H1 (cell line): Measurements from ENCODE around the gene RNASE13. TPM values are rescaled to one million over a fixed set of nuclear protein-coding genes. Genes with fewer than 3 reads are reported as not detected.

Source experiments
- CTCF ChIA-PET: fragments of 300-600 bp; sonication (Branson Sonifier 250); formaldehyde crosslinking; loops from one replicate; lab custom pipeline; 2021; ENCODE audit not compliant: partially characterized antibody; lab: Charles Lee
- POLR2A ChIA-PET: fragments of 300-600 bp; sonication (Branson Sonifier 250); formaldehyde crosslinking; loops from one replicate; lab custom pipeline; 2021; ENCODE audit warnings: inconsistent platforms; ENCODE audit not compliant: partially characterized antibody; lab: Charles Lee
- DNase-seq, 2 experiments: peaks; one replicate each; pipeline versions ENCODE4 v3.0.0 to v3.0.0-alpha.2; 2010 to 2022; ENCODE audit warnings: low spot score in 2 of 2, low read depth in 1 of 2, mixed read lengths in 1 of 2
- FAIRE-seq: peaks from 2 replicates; lab custom pipeline; 2011; peaks lifted over from hg19 to GRCh38; lab: Jason Lieb, UNC
- H2AFZ ChIP-seq: 2 replicates; pipeline ENCODE4 v1.8.1; 2012; ENCODE audit warnings: low read length, inconsistent platforms
- H2AK5ac ChIP-seq: 2 replicates; pipeline ENCODE4 v1.6.1; 2013; ENCODE audit warnings: low read depth, low read length
- H2BK120ac ChIP-seq: replicated peaks from 2 replicates; pipeline ENCODE3; 2013; ENCODE audit warnings: low read depth, low read length, inconsistent platforms
- H2BK12ac ChIP-seq: 2 replicates; pipeline ENCODE4 v1.6.1; 2013; ENCODE audit warnings: low read depth, low read length
- H2BK15ac ChIP-seq: 2 replicates; pipeline ENCODE4 v1.6.1; 2013; ENCODE audit warnings: low read length
- H2BK20ac ChIP-seq: 2 replicates; pipeline ENCODE4 v1.6.1; 2013; ENCODE audit warnings: low read length
- H2BK5ac ChIP-seq: 2 replicates; pipeline ENCODE4 v1.6.1; 2013; ENCODE audit warnings: low read depth, low read length
- H3K14ac ChIP-seq: 2 replicates; pipeline ENCODE4 v1.6.1; 2013; ENCODE audit warnings: inconsistent platforms; ENCODE audit not compliant: insufficient read length
- H3K18ac ChIP-seq: 2 replicates; pipeline ENCODE4 v1.6.1; 2013; ENCODE audit warnings: low read length; ENCODE audit errors: extremely low read depth
- H3K23ac ChIP-seq: 2 replicates; pipeline ENCODE4 v1.6.1; 2013; ENCODE audit warnings: inconsistent platforms; ENCODE audit not compliant: insufficient read length
- H3K23me2 ChIP-seq: 2 replicates; pipeline ENCODE4 v1.6.1; 2013; ENCODE audit warnings: low read depth, low read length
- H3K27ac ChIP-seq: 2 replicates; pipeline ENCODE4 v1.6.1; 2011; ENCODE audit warnings: low read depth, low read length, inconsistent platforms
- H3K27me3 ChIP-seq, 4 experiments: replicated peaks in 1 of 4; 1 replicate in 1 of 4; 2 replicates in 3 of 4; pipeline versions ENCODE4 v1.6.1 to v1.8.1; 2011 to 2013; ENCODE audit warnings: low read length in 3 of 4, mild to moderate bottlenecking in 3 of 4, inconsistent platforms in 2 of 4, mixed read lengths in 2 of 4, moderate library complexity in 1 of 4; ENCODE audit not compliant: control insufficient read depth in 3 of 4, insufficient read depth in 3 of 4; ENCODE audit errors: extremely low read depth in 1 of 4
- H3K36me3 ChIP-seq, 4 experiments: 2 replicates each; pipeline versions ENCODE4 v1.6.1 to v1.8.1; 2011 to 2013; ENCODE audit warnings: mild to moderate bottlenecking in 4 of 4, low read length in 3 of 4, moderate library complexity in 2 of 4, control low read depth in 1 of 4, inconsistent platforms in 1 of 4; ENCODE audit not compliant: insufficient read depth in 4 of 4, control insufficient read depth in 2 of 4
- H3K4ac ChIP-seq: replicated peaks from 2 replicates; pipeline ENCODE3; 2013; ENCODE audit warnings: low read length, low read depth, mixed read lengths, inconsistent platforms; ENCODE audit not compliant: insufficient read length
- H3K4me1 ChIP-seq, 4 experiments: replicated peaks in 1 of 4; 1 replicate in 1 of 4; 2 replicates in 3 of 4; pipeline versions ENCODE4 v1.6.1 to v1.8.1; 2011 to 2013; ENCODE audit warnings: low read length in 3 of 4, inconsistent platforms in 2 of 4, mixed read lengths in 1 of 4; ENCODE audit not compliant: insufficient read depth in 4 of 4, control insufficient read depth in 3 of 4
- H3K4me2 ChIP-seq, 2 experiments: 2 replicates each; pipeline versions ENCODE4 v1.6.1 to v1.8.1; 2011 to 2013; ENCODE audit warnings: low read depth in 2 of 2, low read length in 2 of 2, control low read depth in 1 of 2, inconsistent platforms in 1 of 2, mild to moderate bottlenecking in 1 of 2; ENCODE audit not compliant: insufficient read depth in 1 of 2
- H3K4me3 ChIP-seq, 4 experiments: fragments of 200-600, 300-600 bp in 1 of 4; sonication (generic), shearing (Covaris generic), sonication (Bioruptor Twin) in 1 of 4; 2 replicates each; pipeline versions ENCODE4 v1.5.1 to v1.8.1; 2011 to 2016; ENCODE audit warnings: low read length in 4 of 4, low read depth in 3 of 4, control low read depth in 2 of 4, inconsistent platforms in 2 of 4, mild to moderate bottlenecking in 2 of 4, mixed read lengths in 1 of 4, moderate library complexity in 1 of 4; ENCODE audit not compliant: insufficient read depth in 2 of 4; ENCODE audit errors: extremely low read depth in 1 of 4
- H3K56ac ChIP-seq: replicated peaks from 2 replicates; pipeline ENCODE3; 2013; ENCODE audit warnings: low read depth, mild to moderate bottlenecking, mixed read lengths, low read length, inconsistent platforms; ENCODE audit not compliant: insufficient read length
- H3K79me1 ChIP-seq: 2 replicates; pipeline ENCODE4 v1.6.1; 2013; ENCODE audit warnings: low read depth, low read length, control low read depth
- H3K79me2 ChIP-seq, 2 experiments: 2 replicates each; pipeline versions ENCODE4 v1.6.1 to v1.8.1; 2012 to 2013; ENCODE audit warnings: low read length in 2 of 2, mild to moderate bottlenecking in 2 of 2, inconsistent platforms in 1 of 2; ENCODE audit not compliant: insufficient read depth in 2 of 2, control insufficient read depth in 1 of 2
- H3K9ac ChIP-seq, 4 experiments: replicated peaks in 1 of 4; 1 replicate in 1 of 4; 2 replicates in 3 of 4; pipeline versions ENCODE4 v1.6.1 to v1.8.1; 2011 to 2013; ENCODE audit warnings: low read depth in 3 of 4, low read length in 3 of 4, control low read depth in 2 of 4, mild to moderate bottlenecking in 2 of 4, moderate library complexity in 2 of 4, inconsistent platforms in 1 of 4; ENCODE audit errors: extremely low read depth in 1 of 4
- H3K9me3 ChIP-seq, 2 experiments: 2 replicates each; pipeline versions ENCODE4 v1.6.1 to v1.8.1; 2012 to 2013; ENCODE audit warnings: mild to moderate bottlenecking in 2 of 2, moderate library complexity in 2 of 2, control low read depth in 1 of 2, inconsistent platforms in 1 of 2, low read depth in 1 of 2, low read length in 1 of 2, mixed read lengths in 1 of 2; ENCODE audit not compliant: insufficient read depth in 2 of 2
- H4K20me1 ChIP-seq, 2 experiments: replicated peaks in 1 of 2; 2 replicates each; pipeline versions ENCODE3 to v1.8.1; 2011 to 2013; ENCODE audit warnings: inconsistent platforms in 2 of 2, low read length in 2 of 2, mild to moderate bottlenecking in 1 of 2; ENCODE audit not compliant: insufficient read depth in 2 of 2, control insufficient read depth in 1 of 2
- H4K5ac ChIP-seq: 2 replicates; pipeline ENCODE4 v1.6.1; 2013; ENCODE audit warnings: low read length, low read depth, mixed read lengths, inconsistent platforms; ENCODE audit not compliant: insufficient read length
- H4K8ac ChIP-seq: 2 replicates; pipeline ENCODE4 v1.8.0; 2013; ENCODE audit warnings: mild to moderate bottlenecking, moderate library complexity, low read length, inconsistent platforms; ENCODE audit not compliant: insufficient read depth; ENCODE audit errors: extremely low read depth
- H4K91ac ChIP-seq: replicated peaks from 2 replicates; pipeline ENCODE3; 2013; ENCODE audit warnings: low read length, mixed read lengths, inconsistent platforms; ENCODE audit not compliant: insufficient read length
- CHD2 ChIP-seq: IDR thresholded peaks from 2 replicates; pipeline ENCODE4 v1.6.1; 2012; ENCODE audit warnings: low read length, improper control_type of control experiment
- EP300 ChIP-seq, 2 experiments: IDR thresholded peaks; 1 replicate in 1 of 2; 2 replicates in 1 of 2; pipeline ENCODE4 v1.6.1; 2011 to 2012; ENCODE audit warnings: low read depth in 2 of 2, low read length in 2 of 2, mild to moderate bottlenecking in 2 of 2, borderline replicate concordance in 1 of 2, inconsistent platforms in 1 of 2, moderate library complexity in 1 of 2
- HDAC2 ChIP-seq, 2 experiments: fragments of 300-600 bp in 1 of 2; sonication (generic) in 1 of 2; IDR thresholded peaks; 2 replicates each; pipeline ENCODE4 v1.6.1; 2011 to 2012; ENCODE audit warnings: low read depth in 2 of 2, low read length in 2 of 2, mild to moderate bottlenecking in 2 of 2, moderate library complexity in 2 of 2, borderline replicate concordance in 1 of 2, inconsistent platforms in 1 of 2
- MAFK ChIP-seq: IDR thresholded peaks from 2 replicates; pipeline ENCODE4 v1.6.1; 2012; ENCODE audit warnings: low read depth, mild to moderate bottlenecking, improper control_type of control experiment, low read length
- SIN3A ChIP-seq, 2 experiments: IDR thresholded peaks in 1 of 2; conservative IDR thresholded peaks in 1 of 2; 2 replicates each; pipeline ENCODE4 v1.6.1; 2011 to 2012; ENCODE audit warnings: low read length in 2 of 2, improper control_type of control experiment in 1 of 2, low read depth in 1 of 2, mild to moderate bottlenecking in 1 of 2
- WGBS, 2 experiments: shearing (Covaris generic) in 1 of 2; methylation state at CpG; one replicate each; pipeline versions ENCODE4 v1.1.6 to v1.1.7; 2013 to 2015; ENCODE audit warnings: low lambda C conversion rate in 2 of 2, mixed read lengths in 2 of 2, inconsistent platforms in 1 of 2, low coverage in 1 of 2, missing lambda C conversion rate in 1 of 2; ENCODE audit not compliant: insufficient replicate concordance in 2 of 2, insufficient coverage in 1 of 2, insufficient read length in 1 of 2; ENCODE audit errors: extremely low coverage in 1 of 2, missing lambda C conversion rate in 1 of 2; 5-methylcytosine and 5-hydroxymethylcytosine counted together
- polyA plus RNA-seq, 7 experiments: library from polyadenylated mRNA; depleted of rRNA in 3 of 7; stranded (reverse) in 5 of 7; unstranded in 2 of 7; fragments of >200 nt in 5 of 7; fragments of 200-250 nt in 2 of 7; gene quantifications; 1 replicate in 5 of 7; 2 replicates in 1 of 7; 4 replicates in 1 of 7; pipeline versions ENCODE4 v1.2.1 to v1.2.3, GENCODE V29; 2011 to 2013; ENCODE audit warnings: missing spikeins in 2 of 7, mixed read lengths in 2 of 7
- total RNA-seq: library from RNA; stranded (reverse); fragmentation: NEBNext Ultra II Directional; extraction: Animal tissue kit (Norgen Biotek cat#: 25700); gene quantifications from 2 replicates; pipeline ENCODE4 v1.2.1, GENCODE V29; 2021
- TF ChIP-seq, protein P1 (sequence below): IDR thresholded peaks from 2 replicates; pipeline ENCODE4 v1.6.1; 2012; ENCODE audit warnings: inconsistent platforms

RNASE13 gene
- total and polyA plus RNA-seq, 2 of the 8 experiments (the other 6 are each of a cell fraction or from before 2014, with no cell fraction given): not detected

DNA sequence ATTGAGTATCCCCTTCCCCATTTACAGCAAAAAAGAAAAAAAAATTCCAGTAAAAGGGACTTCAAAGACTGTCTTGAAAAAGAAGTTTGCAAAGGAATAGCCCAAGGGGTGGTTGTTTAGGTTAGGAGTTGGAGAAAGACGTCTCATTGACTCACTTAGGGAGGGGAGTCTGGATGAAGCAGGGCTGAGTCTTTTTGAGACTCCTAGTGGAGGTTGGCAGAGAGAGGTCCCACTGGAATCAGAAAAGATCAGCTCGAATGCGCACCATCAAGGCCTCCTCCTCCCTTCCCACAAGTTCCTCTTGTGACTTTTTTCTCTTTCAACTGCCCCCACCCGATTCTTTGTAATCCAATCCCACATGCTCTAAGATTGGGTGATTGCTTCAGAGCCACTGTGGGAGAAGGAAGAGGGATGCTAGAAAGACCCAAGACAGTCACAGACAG lies 37.4 kb upstream of the RNASE13 start:
- FAIRE-seq: no peak
- Histone ChIP-seq H3K23ac (no peak overlapping the region), H3K56ac (no peak overlapping the region), H3K79me2 (peaks cover 0 to 13% of the 10 kb centered on the region in 2 experiments; a peak in 2 of 4 replicates), H2AK5ac (no peak overlapping the region), H4K20me1 (peaks cover 2 to 5% of the 10 kb centered on the region in 2 experiments), H2AFZ (no peak overlapping the region), H4K5ac (no peak overlapping the region), H2BK120ac (peak overlapping the region; percentile 19), H2BK5ac (peak overlapping the region; percentile 95; the same call in 1 of the 2 replicates), H4K91ac (peak overlapping the region; percentile 71), H3K27me3 (peaks cover 0 to 4% (median 0%) of the 10 kb centered on the region in 4 experiments; a peak in 3 of 7 replicates), H3K9ac (peak overlapping the region in 2 of 4 experiments; percentile 16 to 27; a peak in 3 of 7 replicates), H3K14ac (no peak overlapping the region), H4K8ac (no peak overlapping the region), H2BK15ac (no peak overlapping the region), H3K4ac (no peak overlapping the region), H3K18ac (0 out of 2 replicates have a peak overlapping the region, but pooled peaks have one; percentile 51), H2BK20ac (no peak overlapping the region), H3K4me2 (peak overlapping the region; percentile 94 to 96), H2BK12ac (no peak overlapping the region), H3K4me3 (peak overlapping the region; percentile 52 to 98 (median 82); a peak in 7 of 8 replicates), H3K36me3 (peaks cover 23 to 33% (median 31%) of the 10 kb centered on the region in 4 experiments), H3K23me2 (peaks cover 25% of the 10 kb centered on the region; the same call in 1 of the 2 replicates), H3K9me3 (no peaks in the 10 kb centered on the region), H3K4me1 (peaks cover 3 to 14% (median 7%) of the 10 kb centered on the region in 4 experiments), H3K27ac (no peak overlapping the region), H3K79me1 (no peaks in the 10 kb centered on the region; the same call in 1 of the 2 replicates)
- CTCF ChIA-PET: interaction anchor here (0.7 to 6.6 kb wide), 22 partner anchors 9 to 214 kb away, joined by 3 to 110 read pairs (median 11); partner anchors contain the start of genes NDRG2, OR5AU1 and TMEM253
- no peak for TF ChIP-seq CHD2
- no peak for TF ChIP-seq HDAC2 (IDR thresholded peaks at IDR 0.05; ENCODE audit: borderline replicate concordance in 1 of 2, low read depth in 2 of 2, low read length in 2 of 2)
- no peak for TF ChIP-seq EP300 (IDR thresholded peaks at IDR 0.05; ENCODE audit: borderline replicate concordance in 1 of 2, low read depth in 2 of 2, low read length in 2 of 2)
- no peak for TF ChIP-seq MAFK
- TF ChIP-seq, protein P1, sequence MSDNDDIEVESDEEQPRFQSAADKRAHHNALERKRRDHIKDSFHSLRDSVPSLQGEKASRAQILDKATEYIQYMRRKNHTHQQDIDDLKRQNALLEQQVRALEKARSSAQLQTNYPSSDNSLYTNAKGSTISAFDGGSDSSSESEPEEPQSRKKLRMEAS: no peak
- no peak for TF ChIP-seq SIN3A (conservative IDR thresholded peaks at IDR 0.05 in 1 of 2, IDR thresholded peaks at IDR 0.05 in 1 of 2; ENCODE audit: low read depth in 1 of 2, low read length in 2 of 2)
- WGBS, 2 experiments: 41% methylated on average over 4 of the region's 4 CpGs; no CpG with 5 or more reads in 1 of the 2 experiments
- POLR2A ChIA-PET: interaction anchor here (0.9 to 12.4 kb wide), 14 partner anchors 10 to 199 kb away, joined by 3 to 245 read pairs (median 7); partner anchors contain the start of genes TMEM253 and ZNF219
- DNase-seq: no peak
